Measurements from ENCODE around the gene IRX1.

The IRX1 gene

GRCh38 chr5:3600106-3601060 is 4.8 kb downstream of the IRX1 start:
- no peak for DNase-seq

- DNase-seq, result no peak
Measured at GRCh38 chr5:3601061-3601710, 5.6 kb downstream of the IRX1 start.

- DNase-seq, result no peak
Measured at GRCh38 chr5:3601911-3602782, 6.5 kb downstream of the IRX1 start.

- DNase-seq, result no peak
Measured at GRCh38 chr5:3602785-3603502, 7.3 kb downstream of the IRX1 start.

- DNase-seq, result no peak
Measured at GRCh38 chr5:3604501-3604900, 8.9 kb downstream of the IRX1 start.

DNA sequence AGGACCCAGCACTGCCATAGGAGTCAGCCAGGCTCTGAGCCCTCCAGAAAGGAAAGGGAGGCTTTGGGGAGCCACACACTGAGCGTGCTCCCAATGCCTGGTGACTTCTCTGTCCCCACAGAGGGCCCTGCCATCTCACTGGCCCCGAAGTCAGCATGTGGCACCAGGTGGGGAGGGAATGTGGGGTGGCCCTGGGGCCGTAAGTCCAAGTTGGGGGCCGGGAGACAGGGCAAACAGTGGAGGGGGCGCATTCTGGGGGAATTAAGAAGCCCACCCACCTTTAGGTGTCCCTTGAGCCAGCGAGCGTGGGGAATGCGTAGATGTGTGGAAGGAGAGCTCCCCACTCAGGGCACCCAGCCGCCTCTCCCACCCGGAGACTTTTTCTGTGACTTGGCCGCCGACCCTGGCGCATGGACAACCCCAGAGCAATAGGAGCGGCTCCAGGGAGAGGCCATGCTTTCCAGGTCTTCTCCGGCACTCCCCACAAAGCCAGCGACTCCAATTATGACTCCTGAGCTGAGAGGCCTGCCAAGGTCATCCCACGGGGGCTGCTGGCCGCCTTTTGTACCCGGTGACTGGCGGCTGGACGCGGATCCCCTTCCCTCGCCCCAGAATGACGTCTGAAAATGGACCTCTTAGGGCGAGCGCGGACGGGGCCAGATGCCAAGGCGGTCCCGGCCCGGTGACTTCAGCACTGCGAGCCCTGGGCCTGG is 9.8 kb downstream of the IRX1 start:
- no peak for DNase-seq

DNA sequence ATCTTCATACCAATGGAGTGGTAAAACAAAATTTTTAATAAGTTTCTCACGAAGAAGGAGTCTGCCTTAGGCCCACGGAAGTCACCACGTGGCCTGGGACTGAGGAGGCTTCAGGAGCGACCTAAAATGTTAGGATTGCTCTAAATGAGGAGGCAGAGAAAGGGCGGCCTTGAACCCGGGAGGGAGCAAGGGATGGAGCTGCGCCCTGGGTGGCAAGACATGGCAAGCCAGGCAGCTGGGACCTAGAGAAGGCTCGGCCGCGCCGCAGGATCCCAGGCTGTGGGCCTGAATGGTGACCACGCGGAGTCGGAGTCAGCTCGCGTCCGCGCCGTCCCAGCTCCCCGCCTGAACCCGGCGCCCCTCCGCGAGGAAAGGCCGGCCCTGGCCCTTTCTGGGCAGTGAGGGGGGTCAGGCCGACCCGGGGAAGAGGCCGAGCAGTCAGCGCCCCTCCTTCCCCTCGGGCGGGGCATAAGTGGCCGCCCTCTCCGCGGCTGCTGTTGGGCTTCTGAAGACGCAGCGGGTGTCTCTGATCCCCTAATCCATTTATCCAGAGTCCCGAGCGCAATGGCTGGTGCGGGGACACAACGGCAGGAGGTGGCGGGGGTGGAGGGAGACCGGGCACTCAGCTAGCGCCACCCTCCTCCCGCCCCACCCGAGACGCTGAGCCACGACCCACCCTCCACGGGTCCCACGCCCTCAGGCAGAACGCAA is 10.6 kb downstream of the IRX1 start:
- no peak for DNase-seq

DNA sequence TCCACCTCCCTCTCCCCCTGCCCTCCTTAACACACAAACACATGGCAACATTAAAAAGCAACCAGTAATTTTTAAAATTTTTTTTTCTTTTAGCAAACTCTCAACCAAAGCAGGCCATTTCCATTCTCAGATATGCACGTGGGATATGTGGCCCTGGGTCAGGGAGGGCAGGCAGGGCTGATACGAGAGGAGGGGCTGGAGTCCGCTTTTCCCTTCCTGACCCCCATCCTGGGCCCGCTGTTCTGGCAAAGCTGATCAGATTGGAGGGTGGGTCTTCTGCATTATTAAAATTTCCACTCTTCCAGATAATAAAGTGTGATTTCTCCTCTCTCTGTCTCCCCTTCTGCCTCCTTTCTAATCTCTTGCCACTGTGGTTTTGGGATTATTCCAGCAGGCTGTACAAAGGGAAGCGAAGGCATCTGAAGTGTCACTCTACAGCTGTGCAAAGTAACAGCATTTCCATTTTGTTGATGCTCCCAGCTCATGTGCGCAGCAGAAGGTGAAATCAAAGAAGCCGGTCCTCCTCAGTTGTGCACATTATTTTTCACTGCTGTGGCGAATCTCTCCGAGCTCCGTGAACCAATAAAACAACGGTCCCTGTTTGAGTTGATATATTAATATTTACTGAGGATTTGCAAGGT is 12.0 kb downstream of the IRX1 start:
- DNase-seq, result peak; percentile 91 to 97

DNA sequence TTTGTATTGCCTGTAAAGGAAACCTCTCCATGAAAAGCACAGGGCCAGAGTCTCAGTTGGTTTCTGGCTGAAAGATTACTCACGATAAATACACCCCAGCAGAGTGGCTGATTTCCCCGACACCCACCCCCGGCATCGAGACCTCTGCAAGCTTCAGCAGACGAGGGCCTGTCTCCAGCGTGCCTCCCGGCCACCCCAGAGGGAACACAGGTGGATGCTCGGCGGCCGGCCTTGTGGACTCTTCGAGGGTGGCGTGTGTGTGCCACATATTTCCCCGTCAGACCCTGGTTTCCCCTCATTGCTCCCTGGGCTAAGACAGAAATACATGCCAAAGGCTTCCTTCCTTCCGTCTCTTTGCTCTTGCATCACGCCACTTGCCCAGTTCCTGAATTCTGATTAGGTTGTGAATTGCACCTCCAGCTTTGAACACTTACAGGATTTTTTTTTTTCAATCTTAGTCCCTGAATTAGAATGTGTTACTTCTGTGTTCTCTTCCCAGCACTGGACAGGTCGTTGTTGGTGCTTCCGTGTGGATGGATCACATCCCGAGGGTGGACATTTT is 13.6 kb downstream of the IRX1 start:
- DNase-seq, result no peak

DNA sequence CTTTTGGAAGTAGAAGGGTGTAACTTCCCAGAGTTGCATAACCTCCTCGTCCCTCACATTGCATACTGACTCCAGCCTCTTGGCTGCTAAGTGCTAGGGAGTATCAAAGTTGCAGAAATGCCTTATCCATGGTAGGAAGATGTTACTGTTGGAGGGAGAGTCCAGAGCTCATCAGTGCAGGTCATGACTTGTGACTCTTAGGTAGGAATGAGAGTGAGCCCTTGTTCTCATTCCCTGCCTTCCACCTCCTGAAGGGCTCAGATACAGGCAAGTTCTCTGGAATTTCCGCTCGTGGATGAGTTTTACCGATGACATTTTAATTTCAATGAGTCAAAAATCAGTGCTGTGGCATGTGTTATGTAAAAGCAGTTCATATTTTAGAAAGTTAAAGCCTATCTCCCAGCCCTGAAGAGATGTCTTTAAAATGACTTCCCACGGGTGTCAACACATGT is 17.0 kb downstream of the IRX1 start:
- DNase-seq, result no peak

GRCh38 chr5:3613726-3614125 is 18.1 kb downstream of the IRX1 start:
- DNase-seq, result no peak

DNA sequence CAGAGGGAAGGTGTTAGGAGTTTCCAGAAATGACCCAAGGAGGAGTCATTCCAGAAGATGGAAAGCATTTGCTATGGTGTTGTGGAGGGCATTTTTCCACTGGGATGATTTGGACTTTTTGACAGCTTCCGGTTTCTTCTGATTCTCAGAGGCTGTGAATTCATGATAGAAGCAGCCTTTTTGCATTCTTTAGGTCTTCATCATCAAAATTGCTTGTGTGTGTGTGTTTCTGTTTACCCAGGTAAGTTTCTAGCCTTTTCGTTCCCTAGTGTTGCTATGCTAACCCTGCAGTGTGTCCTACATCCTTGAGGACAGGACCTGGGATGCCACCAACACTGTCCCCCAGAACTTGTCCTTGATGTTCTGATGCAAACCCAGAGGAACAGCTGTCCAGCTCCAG is 19.6 kb downstream of the IRX1 start:
- no peak for DNase-seq

GRCh38 chr5:3615829-3616228 is 20.2 kb downstream of the IRX1 start:
- no peak for DNase-seq

DNA sequence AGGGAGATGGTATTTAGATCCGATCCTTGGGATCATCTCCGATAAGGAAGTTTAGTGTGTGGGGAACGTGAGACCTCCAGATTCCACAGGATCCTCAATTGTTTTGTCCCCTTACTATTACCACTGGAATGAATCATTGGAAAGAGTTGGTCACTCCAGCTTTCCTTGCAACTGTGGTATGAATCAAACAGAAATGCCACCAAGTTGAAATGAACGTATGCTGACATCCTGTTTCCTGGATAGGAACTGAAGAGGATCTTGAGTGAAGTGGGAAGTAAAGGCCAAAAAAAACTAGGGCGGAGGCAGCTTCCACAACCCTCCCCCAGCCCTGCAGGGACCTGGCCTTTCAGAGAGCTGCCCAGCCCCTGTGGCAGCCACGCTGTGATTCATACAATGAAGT is 23.9 kb downstream of the IRX1 start:
- no peak for DNase-seq

DNA sequence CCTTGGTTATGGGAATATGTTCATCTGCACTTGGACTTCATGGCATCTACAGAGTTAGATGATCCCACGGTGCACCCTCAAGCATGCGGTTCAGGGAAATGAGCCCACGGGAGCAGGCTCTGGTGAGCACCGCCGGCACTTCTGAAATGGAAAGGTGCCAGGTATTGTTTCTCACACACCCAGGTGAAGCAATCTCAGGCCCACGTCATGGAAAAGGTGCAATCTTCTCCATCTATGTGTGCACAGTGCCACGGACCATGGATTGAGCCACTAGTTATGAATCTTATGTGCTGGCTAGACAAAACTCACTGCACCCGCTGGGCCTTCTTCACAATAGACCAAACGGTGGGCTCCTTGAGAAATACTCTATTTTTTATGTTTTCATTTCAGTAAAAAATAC is 27.3 kb downstream of the IRX1 start:
- DNase-seq, result no peak

DNA sequence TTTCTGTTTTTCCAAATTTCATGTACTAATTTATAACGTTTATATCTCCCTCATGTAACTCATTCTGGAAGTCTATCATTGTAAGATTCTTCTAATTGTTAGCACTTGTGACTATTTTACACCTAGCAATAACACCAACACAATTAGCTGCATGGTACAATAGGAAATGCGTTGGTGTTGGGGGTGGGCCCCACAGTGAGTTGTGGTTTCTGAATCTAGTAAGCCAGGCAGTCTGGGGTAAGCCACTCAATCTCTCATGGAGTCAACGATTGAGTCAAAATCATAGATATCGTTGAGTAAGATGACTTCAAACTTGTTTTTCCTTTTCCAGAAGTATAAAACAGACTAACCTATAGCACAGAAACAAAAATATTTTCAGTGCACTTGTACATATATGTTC is 30.0 kb downstream of the IRX1 start:
- DNase-seq, result no peak

GRCh38 chr5:3634061-3634460 is 38.4 kb downstream of the IRX1 start:
- no peak for DNase-seq

DNA sequence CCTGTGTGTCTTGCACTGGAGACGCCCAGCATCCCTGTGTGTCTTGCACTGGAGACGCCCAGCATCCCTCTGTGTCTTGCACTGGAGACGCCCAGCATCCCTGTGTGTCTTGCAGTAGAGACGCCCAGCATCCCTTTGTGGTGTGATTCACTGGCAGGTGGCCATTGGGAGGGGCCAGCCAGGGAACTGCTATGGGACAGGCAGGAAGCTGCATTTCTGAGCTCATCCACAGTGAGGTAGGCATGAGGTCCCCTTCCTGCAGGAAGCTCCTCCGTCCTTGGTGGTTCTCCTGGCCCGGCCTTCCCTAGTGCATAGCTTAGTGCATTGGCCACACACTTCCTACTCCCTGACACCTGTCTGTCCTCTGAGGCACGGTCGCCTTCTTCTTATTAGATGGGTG is 43.5 kb downstream of the IRX1 start:
- no peak for DNase-seq

DNA sequence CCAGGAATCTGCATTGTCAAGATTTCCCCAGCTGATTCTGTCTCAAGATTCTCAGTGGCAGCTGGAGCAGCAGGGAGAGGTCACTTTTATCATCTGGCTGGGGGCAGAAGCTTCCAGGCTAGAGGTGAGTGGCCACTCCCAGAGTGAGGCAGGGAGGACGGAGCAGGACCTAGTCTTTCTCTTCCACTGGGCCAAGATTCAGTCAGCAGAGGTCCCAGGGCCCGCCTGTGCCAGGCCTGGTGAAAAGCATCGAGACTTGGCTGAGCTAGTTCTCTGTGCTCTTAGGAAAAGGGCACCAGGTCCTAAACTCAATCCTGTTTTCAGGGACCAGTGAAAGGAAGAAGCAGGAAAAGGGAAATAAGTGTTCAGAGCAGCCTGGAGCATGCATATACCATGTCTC is 46.6 kb downstream of the IRX1 start:
- DNase-seq, result no peak

DNA sequence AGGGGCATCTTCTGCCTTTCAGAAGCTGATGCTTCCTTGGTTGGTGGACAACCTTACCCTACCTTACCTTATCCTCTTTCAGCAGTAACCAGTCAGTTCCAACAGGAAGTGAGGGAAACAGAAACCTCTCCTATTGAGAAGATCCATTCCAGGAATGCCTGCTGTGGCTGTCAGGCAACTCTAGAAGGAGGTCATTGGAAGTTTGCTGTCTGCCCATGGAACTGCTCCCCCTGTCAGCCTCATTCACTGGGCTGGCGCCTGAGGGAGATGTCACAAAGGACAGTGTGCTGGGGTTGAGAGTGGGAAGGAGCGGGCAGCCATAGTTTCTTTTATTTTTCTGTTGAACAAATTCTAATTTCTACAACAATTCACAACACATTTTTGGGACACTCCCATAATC is 54.7 kb downstream of the IRX1 start:
- no peak for DNase-seq
